Measurements from ENCODE around the gene TMCO1.

DNA sequence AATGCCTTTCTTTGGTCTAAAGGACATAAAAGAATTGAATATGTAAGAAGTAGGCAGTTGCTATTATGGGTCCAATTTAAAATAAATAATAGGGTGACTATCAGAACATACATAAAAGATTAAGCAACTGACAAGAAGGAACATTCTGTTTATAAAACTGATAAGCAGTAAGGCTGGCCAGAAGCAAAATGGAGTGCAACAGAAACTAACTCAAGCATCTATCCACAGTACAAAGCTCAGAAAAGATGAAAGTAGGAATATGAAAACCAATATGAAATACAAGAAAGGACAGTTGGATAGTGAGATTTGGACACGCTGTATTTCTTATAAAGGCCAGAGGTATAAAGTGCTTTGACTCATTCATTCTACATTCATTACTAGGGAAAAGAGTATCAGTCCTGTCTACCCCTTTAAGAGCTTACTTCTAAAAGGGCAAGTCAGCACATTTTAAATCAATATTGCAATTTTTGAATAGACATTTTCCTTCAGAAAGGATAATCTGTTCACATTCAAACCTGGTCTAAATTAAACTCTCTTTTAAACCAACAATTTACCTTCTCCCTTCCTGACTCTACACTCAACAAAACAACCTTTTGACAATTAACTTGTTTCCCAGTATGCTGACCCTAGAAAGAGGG is 84.7 kb downstream of the TMCO1 start:
- TF ChIP-seq SUZ12 (IDR thresholded peaks at IDR 0.05; ENCODE audit: extremely low read depth, insufficient read depth, insufficient read length) = no peak
- no peak for TF ChIP-seq YY1 (IDR thresholded peaks at IDR 0.05; ENCODE audit: insufficient read depth, insufficient read length)
- no peak for TF ChIP-seq ZNF274 (IDR thresholded peaks at IDR 0.05; ENCODE audit: low read depth, low read length)
